ENCODE measurements around the gene NDUFA7. TPM values are rescaled to one million over a fixed set of nuclear protein-coding genes. Genes with fewer than 3 reads are reported as not detected.
"Not testable (repeated sequence)": the region's sequence is repeated elsewhere in the genome, so short reads cannot be mapped to it uniquely, and the experiment has no call there.

The NDUFA7 gene
- 10 to 100 TPM; 54.5 to 73.1 TPM for total RNA-seq

DNA sequence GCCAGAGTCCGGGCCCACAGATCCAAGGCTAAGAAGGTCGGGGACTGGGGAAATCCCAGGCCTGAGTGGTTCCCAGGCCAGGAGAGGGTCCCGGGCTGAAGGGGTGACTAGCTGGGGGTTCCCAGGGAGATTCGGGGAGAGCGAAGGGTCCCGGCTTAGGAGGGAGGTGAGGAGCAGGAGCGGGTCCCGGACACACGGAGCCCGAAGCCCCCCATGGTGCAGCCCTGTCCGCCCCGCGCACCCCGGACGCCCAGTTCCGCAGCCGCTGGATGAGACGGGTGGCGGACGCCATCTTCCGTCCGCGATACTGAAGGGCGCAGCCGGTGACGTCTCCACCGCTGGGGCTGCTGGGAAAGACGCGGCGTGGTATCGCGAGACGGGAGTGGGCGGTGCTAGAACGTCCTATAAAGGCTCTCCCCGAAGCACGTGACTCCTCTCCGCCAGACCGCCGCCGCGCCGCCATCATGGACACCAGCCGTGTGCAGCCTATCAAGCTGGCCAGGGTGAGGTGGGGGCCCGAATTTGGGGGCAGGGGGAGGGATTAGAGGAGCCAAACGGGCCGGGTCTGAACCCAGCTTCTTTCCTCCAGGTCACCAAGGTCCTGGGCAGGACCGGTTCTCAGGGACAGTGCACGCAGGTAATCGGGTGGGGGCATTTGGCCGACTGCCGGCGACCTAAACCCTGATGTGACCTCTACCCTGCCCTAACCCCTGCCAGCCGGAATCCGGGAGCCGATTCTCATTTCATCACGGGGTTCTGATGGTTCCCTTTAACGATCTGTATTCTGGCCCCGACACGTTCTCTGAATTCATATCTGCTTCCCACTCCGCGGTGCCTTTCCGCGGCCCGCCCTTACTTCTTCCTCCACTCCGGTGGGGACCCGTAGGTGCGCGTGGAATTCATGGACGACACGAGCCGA lies at the start of gene NDUFA7, which contains the start of gene RPS28:
Gene NDUFA7, minus strand, starts transcription at position 309 of the 919 bp plus-strand sequence. Its CDS starts 17 bp downstream, at position 292.
Gene RPS28, plus strand, starts transcription at position 430 of the 919 bp plus-strand sequence. Its CDS starts 35 bp downstream, at position 465.
- DNase-seq (ENCODE audit: low spot score in 2 of 2) (peak; percentile 97), ATAC-seq (peak; percentile 94 to 95)
- peak within 1 kb of the TSS; percentile 96 to 100 for H3K27ac Mint-ChIP-seq
- H3K36me3 Mint-ChIP-seq: peaks cover 28 to 39% of the 10 kb centered on the region in 2 donors
- no peaks in the 10 kb centered on the region for H3K9me3 Mint-ChIP-seq

- Mint-ChIP-seq H3K27ac (peak overlapping the region in 1 of 2 donors; percentile 29), H3K9me3 (no peaks in the 10 kb centered on the region), H3K36me3 (no peaks in the 10 kb centered on the region)
- no peak for DNase-seq (ENCODE audit: low spot score in 2 of 2)
- no peak for ATAC-seq
Observed at GRCh38 chr19:8370176-8371010, 49.2 kb upstream of the NDUFA7 start.

DNA sequence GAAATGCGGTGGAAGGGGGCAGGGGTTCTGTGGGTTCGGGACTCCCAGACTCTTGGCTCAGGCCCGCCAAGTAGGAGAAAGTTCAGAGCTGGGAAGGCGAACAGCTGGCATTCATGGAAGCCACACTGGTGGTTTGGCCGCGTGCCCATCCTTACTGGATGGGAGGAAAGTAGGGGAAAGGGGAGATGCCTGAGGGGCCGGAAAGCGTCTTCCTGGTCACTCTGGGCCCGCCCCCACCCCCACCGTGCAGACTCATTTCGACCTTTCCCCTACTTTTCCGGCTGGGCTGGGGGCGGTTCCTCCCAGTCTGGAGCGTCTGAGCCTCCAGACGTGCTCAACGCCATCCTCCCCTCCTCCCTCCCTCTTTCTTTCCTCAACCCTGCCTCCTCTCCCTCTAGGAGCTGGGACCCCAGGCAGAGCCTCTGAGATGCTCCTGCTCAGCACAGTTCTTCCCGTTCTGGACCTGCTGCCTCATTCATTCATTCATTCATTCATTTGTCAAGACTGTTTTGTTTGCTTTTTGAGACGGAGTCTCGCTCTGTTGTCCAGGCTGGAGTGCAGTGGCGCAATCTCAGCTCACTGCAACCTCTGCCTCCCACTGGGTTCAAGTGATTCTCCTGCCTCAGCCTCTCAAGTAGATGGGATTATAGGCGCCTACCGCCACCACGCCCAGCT lies 46.3 kb upstream of the NDUFA7 start:
- Mint-ChIP-seq H3K9me3 (no peaks in the 10 kb centered on the region), H3K27ac (no peak overlapping the region), H3K36me3 (no peaks in the 10 kb centered on the region)
- ATAC-seq (no peak), DNase-seq (ENCODE audit: low spot score in 2 of 2) (no peak)

DNA sequence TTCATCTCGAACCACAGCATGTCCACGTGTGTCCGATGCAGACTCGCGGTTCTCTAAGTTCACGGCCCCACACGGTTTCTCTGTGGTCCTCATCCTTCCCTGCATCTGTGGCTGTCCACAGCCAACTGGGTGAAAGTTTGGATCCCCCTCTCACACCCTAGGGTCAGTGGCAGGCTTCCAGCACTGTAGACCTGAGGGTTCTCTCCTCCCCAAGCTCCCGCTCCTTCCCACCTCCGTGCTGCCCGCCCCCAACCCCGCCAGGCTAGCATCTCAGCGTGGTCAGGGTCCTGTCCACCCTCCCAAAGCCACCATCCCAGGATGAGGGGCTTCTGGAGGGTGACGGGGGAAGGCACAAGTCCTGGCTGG lies 45.8 kb upstream of the NDUFA7 start:
- no peak overlapping the region for H3K27ac Mint-ChIP-seq
- no peaks in the 10 kb centered on the region for H3K9me3 Mint-ChIP-seq
- no peaks in the 10 kb centered on the region for H3K36me3 Mint-ChIP-seq
- ATAC-seq (no peak), DNase-seq (ENCODE audit: low spot score in 2 of 2) (no peak)

DNA sequence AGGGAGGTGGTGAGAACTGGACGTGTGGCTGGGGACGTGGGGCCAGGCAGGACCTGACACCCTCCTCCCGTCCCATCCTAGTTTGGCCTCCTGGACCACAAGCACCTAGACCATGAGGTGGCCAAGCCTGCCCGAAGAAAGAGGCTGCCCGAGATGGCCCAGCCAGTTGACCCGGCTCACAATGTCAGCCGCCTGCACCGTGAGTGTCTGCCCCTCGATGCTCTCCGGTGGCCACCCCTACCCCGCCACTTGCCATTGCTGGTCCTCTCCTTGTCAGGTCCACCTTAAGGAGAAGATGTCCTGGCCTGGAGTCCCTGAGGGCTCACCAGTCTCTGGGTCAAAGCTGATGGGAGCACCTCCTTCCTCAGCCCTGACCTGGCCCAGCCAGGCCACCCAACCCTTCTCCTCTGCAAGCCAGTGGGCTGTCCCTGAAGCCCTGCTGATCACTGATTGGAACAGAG lies 45.0 kb upstream of the NDUFA7 start:
- Mint-ChIP-seq H3K36me3 (no peaks in the 10 kb centered on the region), H3K27ac (no peak overlapping the region), H3K9me3 (no peaks in the 10 kb centered on the region)
- ATAC-seq: no peak
- DNase-seq (ENCODE audit: low spot score in 2 of 2): no peak

DNA sequence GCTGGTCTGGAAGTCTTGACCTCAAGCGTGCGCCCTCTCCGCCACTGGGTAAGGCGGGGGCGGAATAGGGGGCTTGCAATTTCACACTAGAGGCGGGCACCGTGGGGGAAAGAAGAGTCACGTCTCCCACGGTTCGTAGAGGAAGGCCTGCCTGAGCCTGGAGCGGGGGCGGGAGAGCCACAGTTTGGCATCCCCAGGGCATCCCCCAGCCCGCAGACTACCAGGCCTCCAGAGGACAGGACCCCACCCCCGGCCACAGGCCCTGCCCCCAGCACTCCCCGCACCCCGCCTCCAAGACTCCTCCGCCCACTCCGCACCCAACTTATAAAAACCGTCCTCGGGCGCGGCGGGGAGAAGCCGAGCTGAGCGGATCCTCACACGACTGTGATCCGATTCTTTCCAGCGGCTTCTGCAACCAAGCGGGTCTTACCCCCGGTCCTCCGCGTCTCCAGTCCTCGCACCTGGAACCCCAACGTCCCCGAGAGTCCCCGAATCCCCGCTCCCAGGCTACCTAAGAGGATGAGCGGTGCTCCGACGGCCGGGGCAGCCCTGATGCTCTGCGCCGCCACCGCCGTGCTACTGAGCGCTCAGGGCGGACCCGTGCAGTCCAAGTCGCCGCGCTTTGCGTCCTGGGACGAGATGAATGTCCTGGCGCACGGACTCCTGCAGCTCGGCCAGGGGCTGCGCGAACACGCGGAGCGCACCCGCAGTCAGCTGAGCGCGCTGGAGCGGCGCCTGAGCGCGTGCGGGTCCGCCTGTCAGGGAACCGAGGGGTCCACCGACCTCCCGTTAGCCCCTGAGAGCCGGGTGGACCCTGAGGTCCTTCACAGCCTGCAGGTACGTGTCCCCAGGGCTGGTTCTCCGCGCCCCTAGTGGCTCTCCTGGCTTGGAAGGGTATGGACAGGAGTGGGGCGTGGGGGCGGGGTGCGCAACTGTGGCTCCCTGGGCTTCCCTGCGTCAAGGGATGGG lies 42.9 kb upstream of the NDUFA7 start, which contains the start of gene ANGPTL4:
Gene ANGPTL4, plus strand, starts transcription at position 353 of the 969 bp plus-strand sequence. Its CDS starts 167 bp downstream, at position 520.
- H3K36me3 Mint-ChIP-seq: no peaks in the 10 kb centered on the region
- H3K27ac Mint-ChIP-seq: no peak within 1 kb of the TSS
- ATAC-seq (peak; percentile 62 to 92), DNase-seq (ENCODE audit: low spot score in 2 of 2) (peak in 1 of 2 donors; percentile 80)
- no peaks in the 10 kb centered on the region for H3K9me3 Mint-ChIP-seq

DNA sequence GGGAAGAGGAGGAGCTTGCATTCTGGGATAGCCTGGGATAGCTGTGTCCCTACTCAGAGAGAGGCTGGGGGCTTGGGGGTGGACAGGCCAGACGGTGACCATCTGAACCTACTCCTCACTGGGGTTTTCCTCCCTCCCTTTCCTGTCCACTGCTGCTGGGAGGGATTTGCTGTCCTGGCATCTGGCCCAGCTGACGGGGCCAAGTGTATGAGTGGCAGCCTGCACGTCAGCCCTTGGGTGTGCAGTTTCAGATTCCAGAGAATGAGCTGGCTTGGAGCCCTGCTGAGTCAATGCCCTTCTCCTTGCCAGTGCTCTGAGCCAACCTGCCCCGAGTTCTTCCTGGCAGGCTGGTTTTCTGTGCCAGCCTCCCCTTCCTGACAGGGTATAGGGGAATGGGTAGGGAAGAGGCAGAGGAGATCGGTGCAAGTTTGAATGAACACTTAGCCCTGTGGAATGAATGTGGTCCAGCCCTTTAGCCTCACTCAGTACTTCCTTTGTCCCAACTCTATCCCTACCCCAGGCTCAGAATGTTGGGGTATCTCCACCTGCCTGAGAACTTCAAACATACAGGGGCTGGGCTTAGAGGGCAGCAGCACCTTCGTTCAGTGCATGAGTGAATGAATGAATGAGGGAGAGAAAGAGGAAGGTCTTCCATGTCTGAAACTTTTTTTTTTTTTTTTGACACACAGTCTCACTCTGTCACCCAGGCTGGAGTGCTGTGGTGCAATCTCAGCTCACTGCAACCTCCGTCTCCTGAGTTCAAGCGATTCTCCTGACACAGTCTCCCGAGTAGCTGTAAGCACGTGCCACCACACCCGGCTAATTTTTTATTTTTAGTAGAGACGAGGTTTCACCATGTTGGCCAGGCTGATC lies 41.0 kb upstream of the NDUFA7 start:
- DNase-seq (ENCODE audit: low spot score in 2 of 2) (no peak), ATAC-seq (peak; percentile 37 to 76)
- H3K27ac Mint-ChIP-seq: no peak overlapping the region
- no peaks in the 10 kb centered on the region for H3K36me3 Mint-ChIP-seq
- no peaks in the 10 kb centered on the region for H3K9me3 Mint-ChIP-seq

- DNase-seq (ENCODE audit: low spot score in 2 of 2) (no peak), ATAC-seq (no peak)
- H3K27ac Mint-ChIP-seq: no peak overlapping the region
- no peaks in the 10 kb centered on the region for H3K36me3 Mint-ChIP-seq
- no peaks in the 10 kb centered on the region for H3K9me3 Mint-ChIP-seq
Observed at GRCh38 chr19:8360196-8360595, 39.0 kb upstream of the NDUFA7 start.

DNA sequence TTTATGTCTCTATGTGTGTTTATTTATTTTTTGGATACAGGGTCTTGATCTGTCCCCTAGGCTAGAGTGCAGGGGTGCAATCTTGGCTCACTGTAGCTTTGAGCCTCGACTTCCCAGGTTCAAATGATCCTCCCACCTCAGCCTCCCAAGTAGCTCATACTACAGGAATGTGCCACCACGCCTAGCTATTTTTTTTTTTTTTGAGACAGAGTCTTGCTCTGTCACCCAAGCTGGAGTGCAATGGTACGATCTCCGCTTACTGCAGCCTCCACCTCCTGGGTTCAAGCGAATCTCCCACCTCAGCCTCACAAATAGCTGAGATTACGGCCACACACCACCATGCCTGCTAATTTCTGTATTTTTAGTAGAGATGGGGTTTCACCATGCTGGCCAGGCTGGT lies 37.8 kb upstream of the NDUFA7 start:
- ATAC-seq (no peak), DNase-seq (ENCODE audit: low spot score in 2 of 2) (no peak)
- Mint-ChIP-seq H3K9me3 (no peaks in the 10 kb centered on the region), H3K36me3 (no peaks in the 10 kb centered on the region), H3K27ac (peak overlapping the region in 1 of 2 donors; percentile 46)

DNA sequence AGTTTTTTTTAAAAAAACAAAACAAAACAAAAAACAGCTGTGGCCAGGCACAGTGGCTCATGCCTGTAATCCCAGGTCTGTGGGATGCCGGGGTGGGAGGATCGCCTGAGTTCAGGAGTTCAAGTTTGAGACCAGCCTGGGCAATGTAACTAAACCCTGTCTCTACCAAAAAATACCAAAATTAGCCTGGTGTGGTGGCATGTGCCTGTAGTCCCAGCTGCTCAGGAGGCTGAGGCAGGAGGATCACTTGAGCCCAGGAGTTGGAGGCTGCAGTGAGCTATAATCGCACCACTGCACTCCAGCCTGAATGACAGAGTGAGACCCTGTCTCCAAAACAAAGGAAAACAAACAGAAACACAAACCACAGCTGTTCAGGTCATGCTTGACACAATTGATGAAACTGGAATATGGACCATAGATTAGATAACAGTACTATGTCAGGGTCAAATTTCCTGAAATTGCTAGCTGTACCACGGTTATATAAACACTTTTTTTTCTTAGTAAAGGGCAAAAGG lies 35.9 kb upstream of the NDUFA7 start:
- H3K36me3 Mint-ChIP-seq: no peaks in the 10 kb centered on the region
- ATAC-seq (no peak), DNase-seq (ENCODE audit: low spot score in 2 of 2) (no peak)
- no peaks in the 10 kb centered on the region for H3K9me3 Mint-ChIP-seq
- no peak overlapping the region for H3K27ac Mint-ChIP-seq

DNA sequence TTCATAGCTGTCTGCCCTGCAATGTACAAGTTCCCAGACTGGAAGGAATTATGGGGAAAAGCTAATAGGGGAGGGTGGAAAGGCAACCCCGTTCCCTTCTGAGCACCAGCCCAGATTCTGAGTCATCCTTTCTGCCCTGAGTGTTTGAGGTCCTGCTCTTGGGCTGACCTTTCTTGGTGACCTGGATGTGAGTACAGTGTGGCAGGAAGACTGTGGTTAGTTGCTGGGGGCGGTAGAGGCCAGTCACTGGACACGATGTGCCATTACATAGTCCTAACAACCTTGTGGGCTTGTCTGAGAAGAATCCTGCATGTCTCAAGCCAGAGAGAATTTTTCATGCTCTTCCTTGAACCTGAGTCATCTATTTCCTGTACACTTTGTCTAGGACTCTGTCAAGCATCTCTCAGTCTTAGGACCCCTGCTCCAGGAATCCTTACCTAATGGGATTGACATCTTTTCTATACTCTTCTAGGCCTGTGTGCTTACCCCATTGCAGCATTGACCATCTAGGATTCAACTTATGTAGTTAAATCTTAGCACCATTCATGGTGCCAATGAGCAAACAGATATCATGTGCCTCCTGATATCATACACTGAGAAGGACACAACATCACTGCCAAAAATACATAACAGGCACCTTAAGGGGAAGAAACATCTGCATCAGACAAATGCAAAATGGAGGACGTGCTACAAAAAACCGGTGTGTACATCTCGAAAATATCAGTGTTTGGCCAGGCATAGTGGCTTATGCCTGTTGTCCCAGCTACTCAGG lies 34.6 kb upstream of the NDUFA7 start:
- ATAC-seq: peak in 1 of 2 donors; percentile 98
- DNase-seq (ENCODE audit: low spot score in 2 of 2): peak in 1 of 2 donors; percentile 64
- Mint-ChIP-seq H3K9me3 (no peaks in the 10 kb centered on the region), H3K36me3 (no peaks in the 10 kb centered on the region), H3K27ac (peak overlapping the region in 1 of 2 donors; percentile 4)

GRCh38 chr19:8352845-8353244 lies 31.7 kb upstream of the NDUFA7 start:
- H3K27ac Mint-ChIP-seq; ATAC-seq; H3K9me3 Mint-ChIP-seq; DNase-seq (ENCODE audit: low spot score in 2 of 2); H3K36me3 Mint-ChIP-seq: not testable (repeated sequence)

DNA sequence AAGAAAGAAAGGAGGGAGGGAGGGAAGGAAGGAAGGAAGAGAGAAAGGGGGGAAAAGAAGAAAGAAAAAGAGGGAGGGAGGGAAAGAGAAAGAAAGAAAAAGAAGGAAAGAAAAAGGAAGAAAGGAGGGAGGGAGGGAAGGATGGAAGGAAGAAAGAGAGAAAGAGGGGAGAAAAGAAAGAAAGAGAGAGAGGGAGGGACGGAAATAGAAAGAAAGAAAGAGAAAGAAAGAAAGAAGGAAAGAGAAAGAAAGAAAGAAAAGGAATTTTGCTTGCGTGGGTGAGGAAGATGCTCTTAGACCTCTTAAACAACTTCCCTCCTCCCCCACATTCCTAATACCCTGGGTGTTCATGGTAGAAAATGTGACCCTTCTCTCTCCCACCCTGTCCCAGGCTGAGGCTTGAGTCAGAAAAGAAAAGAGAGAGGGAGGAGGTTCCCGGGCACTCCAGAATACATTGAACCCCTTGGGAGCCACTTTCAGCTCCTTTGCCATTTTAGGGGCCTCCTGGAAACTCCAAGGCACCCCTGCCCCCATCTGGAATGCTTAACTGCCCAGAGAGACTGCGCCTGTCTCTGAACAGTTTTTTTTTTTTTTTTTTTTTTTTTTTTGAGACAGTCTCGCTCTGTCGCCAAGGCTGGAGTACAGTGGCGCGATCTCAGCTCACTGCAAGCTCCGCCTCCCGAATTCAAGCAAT lies 31.1 kb upstream of the NDUFA7 start:
- no peaks in the 10 kb centered on the region for H3K36me3 Mint-ChIP-seq
- H3K27ac Mint-ChIP-seq: no peak overlapping the region
- no peaks in the 10 kb centered on the region for H3K9me3 Mint-ChIP-seq
- no peak for DNase-seq (ENCODE audit: low spot score in 2 of 2)
- ATAC-seq: no peak

Measured in activated naive CD4-positive, alpha-beta T cell treated with anti-CD3 and anti-CD28 coated beads, Interleukin-2, amount 50 U/mL, for 72 hours (primary cell).